ENCODE results near the gene ACACB. TPM values are rescaled to one million over a fixed set of nuclear protein-coding genes. Genes with fewer than 3 reads are reported as not detected.

Gene ACACB
- 100 to 1,000 TPM in 6 of 9 donors, 10 to 100 TPM in 3; 77.3 to 176 (median 135) TPM for total RNA-seq
- polyA plus RNA-seq: 100 to 1,000 TPM in 1 of 2 donors, 10 to 100 TPM in 1; 29.9 to 119 TPM
- long read RNA-seq, donor 1, partial matches to known transcripts: 18 of 32 reads
- long read RNA-seq, donor 1, other reads (novel, unspliced or antisense): 14 of 32 reads
- long read RNA-seq, donor 2, partial matches to known transcripts: 57 of 66 reads
- long read RNA-seq, donor 2, other reads (novel, unspliced or antisense): 9 of 66 reads
- long read RNA-seq, donor 3, partial matches to known transcripts: 12 of 20 reads
- long read RNA-seq, donor 3, other reads (novel, unspliced or antisense): 8 of 20 reads

DNA sequence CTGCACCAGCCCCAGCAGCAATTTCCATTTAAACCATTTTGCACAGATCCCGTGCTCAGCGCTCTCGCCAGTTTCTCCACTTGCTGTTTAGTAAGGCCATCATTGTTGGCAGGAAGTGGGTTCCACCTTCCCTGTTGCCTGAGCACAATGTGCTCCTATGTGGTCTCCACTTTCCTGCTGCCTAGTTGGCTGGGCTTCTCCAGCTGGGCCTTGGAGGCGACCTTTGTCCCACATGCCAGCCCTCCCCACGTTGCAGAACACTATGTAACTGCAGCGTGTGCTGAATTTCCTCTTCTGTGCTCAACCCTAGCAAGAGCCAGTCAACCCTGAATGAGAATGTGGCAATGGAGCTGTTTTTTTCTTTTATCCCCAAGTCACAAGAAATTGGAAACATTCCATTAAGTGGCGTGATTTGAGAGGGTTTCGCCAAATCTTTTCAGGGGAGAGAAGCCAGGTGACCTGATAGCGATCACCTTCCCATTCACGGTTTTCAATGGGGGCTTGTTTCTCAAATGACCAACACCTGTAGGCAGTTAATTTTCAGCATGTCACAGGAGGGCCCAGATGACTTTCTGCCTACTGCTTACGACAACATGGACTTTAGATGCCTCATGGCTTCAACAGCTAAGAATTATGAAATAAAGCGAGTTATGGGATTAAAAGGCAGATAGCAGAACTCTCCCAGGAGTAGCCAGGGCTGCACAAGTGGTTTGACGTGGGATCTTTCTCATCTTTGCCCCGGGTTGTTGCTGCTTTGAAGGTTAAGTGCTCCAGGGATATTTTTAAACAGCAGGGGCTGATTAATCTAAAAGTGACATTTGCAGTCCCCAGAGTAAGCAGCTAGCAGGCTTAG, at the start of gene ACACB:
TSS of gene ACACB (plus strand) at position 830 of the 853 bp plus-strand sequence. CDS start 22,819 bp downstream, outside the sequence.
- H3K27ac ChIP-seq: peak within 1 kb of the TSS; percentile 85 to 99 (median 93)
- peak within 1 kb of the TSS; percentile 18 to 54 (median 44) for H3K4me3 ChIP-seq
- intact Hi-C loops (cut with DNase I): loop anchor here in 7 of 10 donors (1.0 to 10.0 kb wide), 7 partner anchors 15 to 269 kb away; no protein-coding TSS in a partner anchor
- TF ChIP-seq, protein P1, sequence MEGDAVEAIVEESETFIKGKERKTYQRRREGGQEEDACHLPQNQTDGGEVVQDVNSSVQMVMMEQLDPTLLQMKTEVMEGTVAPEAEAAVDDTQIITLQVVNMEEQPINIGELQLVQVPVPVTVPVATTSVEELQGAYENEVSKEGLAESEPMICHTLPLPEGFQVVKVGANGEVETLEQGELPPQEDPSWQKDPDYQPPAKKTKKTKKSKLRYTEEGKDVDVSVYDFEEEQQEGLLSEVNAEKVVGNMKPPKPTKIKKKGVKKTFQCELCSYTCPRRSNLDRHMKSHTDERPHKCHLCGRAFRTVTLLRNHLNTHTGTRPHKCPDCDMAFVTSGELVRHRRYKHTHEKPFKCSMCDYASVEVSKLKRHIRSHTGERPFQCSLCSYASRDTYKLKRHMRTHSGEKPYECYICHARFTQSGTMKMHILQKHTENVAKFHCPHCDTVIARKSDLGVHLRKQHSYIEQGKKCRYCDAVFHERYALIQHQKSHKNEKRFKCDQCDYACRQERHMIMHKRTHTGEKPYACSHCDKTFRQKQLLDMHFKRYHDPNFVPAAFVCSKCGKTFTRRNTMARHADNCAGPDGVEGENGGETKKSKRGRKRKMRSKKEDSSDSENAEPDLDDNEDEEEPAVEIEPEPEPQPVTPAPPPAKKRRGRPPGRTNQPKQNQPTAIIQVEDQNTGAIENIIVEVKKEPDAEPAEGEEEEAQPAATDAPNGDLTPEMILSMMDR (IDR thresholded peaks at IDR 0.05): no peak
- peak in 1 of 2 donors; percentile 45 for TF ChIP-seq POLR2A (IDR thresholded peaks at IDR 0.05)
- DNase-seq: peak; percentile 66 to 92 (median 72)
- peaks cover 10 to 93% (median 72%) of the 10 kb centered on the region in 12 donors for H3K4me1 ChIP-seq
- ATAC-seq: peak; percentile 72 to 83 (median 77)
- H3K36me3 ChIP-seq: peaks cover 0 to 3% (median 0%) of the 10 kb centered on the region in 9 donors
- no peaks in the 10 kb centered on the region for H3K27me3 ChIP-seq
- H3K9me3 ChIP-seq: no peaks in the 10 kb centered on the region
- WGBS, 4 donors: 30 to 42% (median 38%) methylated on average over 14 of the region's 14 CpGs

- H3K9me3 ChIP-seq: no peaks in the 10 kb centered on the region
- 84 to 88% (median 86%) methylated on average over 17 of the region's 17 CpGs for WGBS, 4 donors
- intact Hi-C loops (cut with DNase I): no loop called here
- no peak overlapping the region for H3K27ac ChIP-seq
- H3K4me3 ChIP-seq: no peak overlapping the region
- no peaks in the 10 kb centered on the region for H3K27me3 ChIP-seq
- H3K36me3 ChIP-seq: peaks cover under 1 to 89% (median 75%) of the 10 kb centered on the region in 9 donors
- no peaks in the 10 kb centered on the region for H3K4me1 ChIP-seq
- TF ChIP-seq POLR2A (IDR thresholded peaks at IDR 0.05): no peak
- TF ChIP-seq, protein P1 (IDR thresholded peaks at IDR 0.05): no peak
- DNase-seq (no peak), ATAC-seq (no peak)
Measured at GRCh38 chr12:109069307-109070271, 46.8 kb upstream of the ACACB start.

DNA sequence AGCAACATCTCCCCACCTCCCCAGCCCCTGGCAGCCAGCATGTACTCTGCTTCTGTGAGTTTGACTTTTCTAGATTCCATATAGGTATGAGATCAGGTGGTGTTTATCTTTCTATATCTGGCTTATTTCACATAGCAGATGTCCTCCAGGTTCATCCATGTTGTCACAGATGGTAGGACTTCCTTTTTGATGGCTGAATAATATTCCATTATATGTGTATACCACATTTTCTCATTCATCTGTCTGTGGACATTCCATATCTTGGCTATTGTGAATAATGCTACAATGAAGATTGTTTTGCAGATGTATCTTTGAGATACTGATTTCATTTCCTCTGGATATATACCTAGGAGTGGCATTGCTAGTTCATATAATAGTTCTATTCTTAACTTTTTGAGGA, 41.5 kb upstream of the ACACB start:
- Histone ChIP-seq H3K9me3 (peaks cover 0 to 16% (median 0%) of the 10 kb centered on the region in 12 donors), H3K4me1 (no peaks in the 10 kb centered on the region), H3K4me3 (no peak overlapping the region), H3K27me3 (no peaks in the 10 kb centered on the region), H3K36me3 (peaks cover 2 to 92% (median 66%) of the 10 kb centered on the region in 9 donors), H3K27ac (no peak overlapping the region)
- intact Hi-C loops (cut with DNase I): no loop called here
- no peak for TF ChIP-seq POLR2A (IDR thresholded peaks at IDR 0.05)
- no peak for DNase-seq
- no peak for ATAC-seq

GRCh38 chr12:109082751-109083150, 33.6 kb upstream of the ACACB start:
- no peak for ATAC-seq
- peaks cover 0 to 16% (median 0%) of the 10 kb centered on the region in 12 donors for H3K9me3 ChIP-seq
- DNase-seq: no peak
- no peak overlapping the region for H3K27ac ChIP-seq
- intact Hi-C loops (cut with DNase I): loop anchor here in 2 of 10 donors (10.0 kb wide), 2 partner anchors 148 to 198 kb away; partner anchors contain the start of gene DAO (in 1 of the 2)
- 91 to 99% (median 94%) methylated on average over 13 to 14 of the region's 14 CpGs for WGBS, 4 donors
- peaks cover 0 to 100% (median 88%) of the 10 kb centered on the region in 9 donors for H3K36me3 ChIP-seq
- no peak overlapping the region for H3K4me3 ChIP-seq
- peaks cover 0 to 8% (median 0%) of the 10 kb centered on the region in 12 donors for H3K4me1 ChIP-seq
- no peaks in the 10 kb centered on the region for H3K27me3 ChIP-seq
- TF ChIP-seq, protein P1 (IDR thresholded peaks at IDR 0.05): no peak
- no peak for TF ChIP-seq POLR2A (IDR thresholded peaks at IDR 0.05)

Measured in heart left ventricle (tissue), 16 donors.